OCI-LY7 (cell line): ENCODE data around the gene BTRC. TPM values are rescaled to one million over a fixed set of nuclear protein-coding genes. Genes with fewer than 3 reads are reported as not detected.

Experiments
- BruUV-seq: library from RNA; stranded (reverse); fragments of 400-500 nt; replicated peaks from 2 replicates; lab custom pipeline; 2021; lab: Mats Ljungman, UMichigan
- CTCF ChIA-PET: fragments of 300-600 bp; sonication (Branson Sonifier 250); formaldehyde crosslinking; loops from one replicate; lab custom pipeline; 2022; ENCODE audit warnings: antibody characterized with exemption; ENCODE audit not compliant: unreplicated experiment; lab: Charles Lee
- POLR2A ChIA-PET: fragments of 300-600 bp; sonication (Branson Sonifier 250); formaldehyde crosslinking; loops from one replicate; lab custom pipeline; 2022; ENCODE audit warnings: antibody characterized with exemption; lab: Charles Lee
- DNase-seq: peaks from one replicate; pipeline ENCODE4 v3.0.0-alpha.2; 2015; ENCODE audit warnings: low spot score
- H2AFZ ChIP-seq: fragments of 200-600 bp; sonication (generic), shearing (Covaris generic); 2 replicates; pipeline ENCODE4 v1.6.1; 2014; ENCODE audit warnings: mild to moderate bottlenecking, antibody characterized with exemption, low read length, moderate library complexity
- H3K27ac ChIP-seq: fragments of 200-600 bp; sonication (generic); 2 replicates; pipeline ENCODE4 v1.5.1; 2014; ENCODE audit warnings: mixed run types, low read depth, mild to moderate bottlenecking, moderate library complexity, low read length, inconsistent platforms; ENCODE audit not compliant: poor library complexity, severe bottlenecking
- H3K36me3 ChIP-seq: fragments of 200-600 bp; sonication (generic); 2 replicates; pipeline ENCODE4 v1.6.1; 2014; ENCODE audit warnings: mild to moderate bottlenecking, antibody characterized with exemption, low read length, moderate library complexity, mixed read lengths; ENCODE audit not compliant: insufficient read depth
- H3K4me1 ChIP-seq: fragments of 200-600 bp; sonication (generic); 2 replicates; pipeline ENCODE4 v1.5.1; 2014; ENCODE audit warnings: mild to moderate bottlenecking, low read length; ENCODE audit not compliant: insufficient read depth, poor library complexity, severe bottlenecking
- H3K4me2 ChIP-seq: fragments of 200-600 bp; sonication (generic); 2 replicates; pipeline ENCODE4 v1.6.1; 2014; ENCODE audit warnings: mild to moderate bottlenecking, low read length
- H3K4me3 ChIP-seq: fragments of 200-600 bp; sonication (generic); 2 replicates; pipeline ENCODE4 v1.5.1; 2014; ENCODE audit warnings: mild to moderate bottlenecking, low read depth, low read length; ENCODE audit not compliant: poor library complexity, severe bottlenecking
- H3K79me2 ChIP-seq: fragments of 200-600 bp; sonication (generic); 2 replicates; pipeline ENCODE4 v1.6.1; 2016; ENCODE audit warnings: low read depth, mild to moderate bottlenecking, low read length, moderate library complexity, mixed read lengths; ENCODE audit not compliant: insufficient read depth
- H3K9me2 ChIP-seq: fragments of 200-600 bp; sonication (generic); 2 replicates; pipeline ENCODE4 v1.6.1; 2016; ENCODE audit warnings: mild to moderate bottlenecking, low read length, mixed read lengths; ENCODE audit not compliant: insufficient read depth
- H3K9me3 ChIP-seq: fragments of 200-600 bp; sonication (generic); 2 replicates; pipeline ENCODE4 v1.6.1; 2014; ENCODE audit warnings: mild to moderate bottlenecking, mixed run types, low read length, mixed read lengths
- H4K20me1 ChIP-seq: fragments of 200-600 bp; sonication (generic); 2 replicates; pipeline ENCODE4 v1.6.1; 2014; ENCODE audit warnings: mild to moderate bottlenecking, antibody characterized with exemption, low read length, moderate library complexity, mixed read lengths; ENCODE audit not compliant: insufficient read depth
- CTCF ChIP-seq: fragments of 200-600 bp; sonication (generic); conservative IDR thresholded peaks from 2 replicates; pipeline ENCODE4 v1.5.1; 2014; ENCODE audit warnings: mild to moderate bottlenecking, antibody characterized with exemption, low read length, moderate library complexity, mixed read lengths
- EZH2phosphoT487 ChIP-seq: fragments of 200-600 bp; sonication (generic); IDR thresholded peaks from 2 replicates; pipeline ENCODE4 v1.6.1; 2018; ENCODE audit warnings: low read depth, borderline replicate concordance, mild to moderate bottlenecking, mixed run types, antibody characterized with exemption, low read length, moderate library complexity, mixed read lengths
- intact Hi-C: fragments of 100-400 bp; cut with micrococcal nuclease; formaldehyde crosslinking; loops from one replicate; pipeline ENCODE4 v1.10.0; 2022; ENCODE audit not compliant: unreplicated experiment
- total RNA-seq, 2 experiments: library from RNA; depleted of rRNA in 1 of 2; stranded (reverse); fragments of >200 nt in 1 of 2; shearing (Covaris generic) in 1 of 2; gene quantifications; 2 replicates each; pipeline ENCODE4 v1.2.3, GENCODE V29; 2014 to 2022

The BTRC gene
- total RNA-seq, 2 experiments from 2014 or later = 6.1 to 17.8 TPM

GRCh38 chr10:101595591-101596433 is 241.8 kb downstream of the BTRC start:
- no peaks in the 10 kb centered on the region for H3K36me3 ChIP-seq
- H4K20me1 ChIP-seq = no peaks in the 10 kb centered on the region
- no peaks in the 10 kb centered on the region for H3K9me2 ChIP-seq
- no TSS peak for BruUV-seq
- no peak for DNase-seq
- ChIA-PET POLR2A (interaction anchor here (0.5 to 1.3 kb wide), 3 partner anchors 8 to 517 kb away, joined by 4 to 5 read pairs (median 4); partner anchors contain the start of genes DPCD and POLL), CTCF (no interaction called here)
- no peaks in the 10 kb centered on the region for H3K79me2 ChIP-seq
- peaks cover 5% of the 10 kb centered on the region for H3K4me1 ChIP-seq
- H3K9me3 ChIP-seq = no peaks in the 10 kb centered on the region
- no peak for TF ChIP-seq CTCF
- no peak for TF ChIP-seq EZH2phosphoT487
- intact Hi-C loops = no loop called here
- H3K4me3 ChIP-seq = no peak overlapping the region
- H3K4me2 ChIP-seq = no peak overlapping the region
- no peak overlapping the region for H3K27ac ChIP-seq
- H2AFZ ChIP-seq = no peak overlapping the region

GRCh38 chr10:101597091-101597900 is 243.3 kb downstream of the BTRC start:
- DNase-seq = no peak
- Histone ChIP-seq H2AFZ (no peak overlapping the region), H3K27ac (no peak overlapping the region), H4K20me1 (no peaks in the 10 kb centered on the region), H3K4me3 (no peak overlapping the region), H3K4me2 (no peak overlapping the region), H3K79me2 (no peaks in the 10 kb centered on the region), H3K4me1 (peaks cover 5% of the 10 kb centered on the region), H3K9me3 (no peaks in the 10 kb centered on the region), H3K36me3 (no peaks in the 10 kb centered on the region), H3K9me2 (no peaks in the 10 kb centered on the region)
- CTCF ChIA-PET = no interaction called here
- no TSS peak for BruUV-seq
- intact Hi-C loops = no loop called here
- POLR2A ChIA-PET = interaction anchor here (0.6 to 1.3 kb wide), 3 partner anchors 9 to 95 kb away, joined by 3 to 4 read pairs (median 3); partner anchors contain the start of genes DPCD and POLL
- TF ChIP-seq CTCF (no peak), EZH2phosphoT487 (no peak)
